ENCODE measurements around the gene STAT2.
A peak's percentile ranks its signal among the peaks of the same experiment; 100 is the strongest.

GRCh38 chr12:56359851-56360767, at the start of gene STAT2:
- TF ChIP-seq, protein P1, sequence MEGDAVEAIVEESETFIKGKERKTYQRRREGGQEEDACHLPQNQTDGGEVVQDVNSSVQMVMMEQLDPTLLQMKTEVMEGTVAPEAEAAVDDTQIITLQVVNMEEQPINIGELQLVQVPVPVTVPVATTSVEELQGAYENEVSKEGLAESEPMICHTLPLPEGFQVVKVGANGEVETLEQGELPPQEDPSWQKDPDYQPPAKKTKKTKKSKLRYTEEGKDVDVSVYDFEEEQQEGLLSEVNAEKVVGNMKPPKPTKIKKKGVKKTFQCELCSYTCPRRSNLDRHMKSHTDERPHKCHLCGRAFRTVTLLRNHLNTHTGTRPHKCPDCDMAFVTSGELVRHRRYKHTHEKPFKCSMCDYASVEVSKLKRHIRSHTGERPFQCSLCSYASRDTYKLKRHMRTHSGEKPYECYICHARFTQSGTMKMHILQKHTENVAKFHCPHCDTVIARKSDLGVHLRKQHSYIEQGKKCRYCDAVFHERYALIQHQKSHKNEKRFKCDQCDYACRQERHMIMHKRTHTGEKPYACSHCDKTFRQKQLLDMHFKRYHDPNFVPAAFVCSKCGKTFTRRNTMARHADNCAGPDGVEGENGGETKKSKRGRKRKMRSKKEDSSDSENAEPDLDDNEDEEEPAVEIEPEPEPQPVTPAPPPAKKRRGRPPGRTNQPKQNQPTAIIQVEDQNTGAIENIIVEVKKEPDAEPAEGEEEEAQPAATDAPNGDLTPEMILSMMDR (IDR thresholded peaks at IDR 0.05 in 4 of 5, conservative IDR thresholded peaks at IDR 0.05 in 1 of 5) = peak in 2 of 5 experiments; percentile 7 to 12
- TF ChIP-seq POLR2A (IDR thresholded peaks at IDR 0.05) = peak; percentile 63 to 69

All from gastrocnemius medialis (tissue), 4 donors.